ENCODE measurements around the gene IRF2BPL.

Gene IRF2BPL

DNA sequence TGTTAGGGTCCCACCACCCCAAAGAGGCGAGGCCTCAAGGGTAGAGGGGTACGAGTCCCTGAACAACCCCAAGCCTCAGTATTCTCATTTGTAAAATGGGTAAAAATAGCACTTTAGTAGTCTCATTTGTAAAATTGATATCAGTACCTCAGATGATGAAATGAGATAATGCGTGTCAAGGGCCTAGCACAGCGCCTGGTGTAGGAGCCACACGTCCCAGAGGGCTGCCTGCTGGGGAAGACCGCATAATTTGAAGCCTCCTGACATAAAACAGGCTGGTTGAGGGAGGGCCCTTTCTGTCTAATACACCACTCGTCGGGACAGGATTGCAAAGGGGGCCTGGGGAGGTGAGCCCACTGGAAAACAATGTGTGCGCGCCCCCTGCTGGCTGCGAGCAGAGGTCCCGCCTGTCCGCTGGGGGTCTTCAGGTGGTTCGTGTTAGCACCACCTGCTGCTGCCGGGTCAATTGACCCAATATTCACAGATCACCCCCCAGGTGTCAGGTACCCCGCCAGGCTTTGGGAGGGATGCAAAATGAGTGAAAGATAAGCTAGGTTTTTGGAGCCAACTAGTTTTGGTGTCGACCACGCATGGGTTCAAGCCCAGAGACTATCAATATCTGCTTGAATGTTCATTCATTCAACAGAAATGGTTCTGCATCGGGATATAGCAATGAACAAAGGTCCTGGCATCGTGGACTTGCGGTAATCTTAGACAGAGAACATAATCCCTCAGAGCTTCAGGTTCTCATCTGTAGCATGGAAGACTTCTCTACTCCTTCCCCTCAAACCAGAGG, 24.7 kb upstream of the IRF2BPL start:
- no peak for DNase-seq

DNA sequence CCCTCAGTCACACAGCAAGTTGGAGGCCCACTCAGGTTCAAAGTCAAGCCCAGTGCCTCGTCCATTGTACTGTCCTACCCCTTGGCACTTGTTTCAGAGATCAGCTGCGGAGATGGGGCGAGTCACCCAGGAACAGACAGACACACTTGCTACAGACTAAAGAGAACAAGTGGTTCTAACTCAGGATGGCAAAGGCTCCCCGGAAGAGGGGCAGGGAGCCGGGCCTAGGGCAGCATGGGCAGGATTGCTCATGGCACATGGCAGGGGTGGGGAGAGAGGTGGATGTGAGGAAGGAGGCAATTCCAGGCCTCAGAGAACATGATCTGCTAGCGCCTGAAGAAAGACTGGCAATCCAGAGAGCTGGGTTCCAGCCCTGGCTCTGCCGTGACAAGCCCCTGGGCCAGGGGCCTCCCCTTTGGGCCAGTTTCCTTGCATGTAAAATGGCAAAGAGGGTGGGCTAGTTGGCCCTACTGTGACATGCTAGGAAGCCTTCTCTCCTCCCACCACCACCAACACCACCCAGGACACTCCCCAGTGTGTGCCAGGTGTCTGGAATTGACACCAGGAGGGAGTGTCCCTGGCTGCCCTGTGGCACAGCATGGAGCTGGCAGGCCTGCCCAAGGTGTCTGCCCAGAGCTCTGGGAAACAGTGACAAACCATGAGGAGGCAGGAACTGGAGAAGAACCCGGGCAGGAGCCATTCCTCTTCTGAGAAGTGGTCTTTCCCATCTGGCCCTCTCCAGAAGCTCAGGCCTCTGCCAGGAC, 24.0 kb upstream of the IRF2BPL start:
- DNase-seq = no peak

DNA sequence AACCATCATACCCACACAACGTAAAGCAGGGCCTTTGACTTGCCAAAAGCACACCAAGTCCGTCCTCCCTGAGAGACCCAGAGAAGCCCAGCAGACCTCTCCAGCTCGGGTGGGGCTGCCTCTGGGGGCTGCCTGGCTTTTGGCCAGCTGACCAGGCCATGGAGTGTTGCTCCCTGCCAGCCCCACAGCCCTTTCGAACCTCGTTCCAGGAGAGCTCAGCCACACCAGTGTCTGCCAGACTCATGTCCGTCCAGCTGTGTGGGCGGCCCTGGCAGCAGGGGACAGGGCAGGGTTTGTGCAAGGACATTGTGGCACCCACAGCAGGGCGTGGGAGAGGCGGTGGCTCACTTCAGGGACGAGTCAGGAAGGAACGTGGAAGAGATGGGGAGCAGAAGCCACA, 22.6 kb upstream of the IRF2BPL start:
- no peak for DNase-seq

DNA sequence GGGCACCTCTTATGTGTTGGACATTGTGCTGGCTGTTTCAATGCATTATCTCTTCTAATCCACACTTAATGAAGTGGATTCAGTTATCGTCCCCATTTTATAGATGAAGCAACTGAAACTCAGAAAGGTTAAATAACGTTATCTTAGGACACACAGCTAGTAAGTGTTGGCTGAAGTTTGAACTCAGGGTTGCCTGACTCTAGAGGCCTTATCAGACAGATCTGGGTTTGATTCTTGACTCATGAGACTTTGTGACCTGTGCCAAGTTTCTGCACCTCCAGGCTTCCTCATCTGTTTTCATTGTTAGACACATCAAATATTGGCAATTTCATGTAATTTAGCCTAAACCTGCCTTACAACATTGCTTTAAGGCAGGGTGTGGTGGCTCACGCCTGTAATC, 18.2 kb upstream of the IRF2BPL start:
- no peak for DNase-seq

DNA sequence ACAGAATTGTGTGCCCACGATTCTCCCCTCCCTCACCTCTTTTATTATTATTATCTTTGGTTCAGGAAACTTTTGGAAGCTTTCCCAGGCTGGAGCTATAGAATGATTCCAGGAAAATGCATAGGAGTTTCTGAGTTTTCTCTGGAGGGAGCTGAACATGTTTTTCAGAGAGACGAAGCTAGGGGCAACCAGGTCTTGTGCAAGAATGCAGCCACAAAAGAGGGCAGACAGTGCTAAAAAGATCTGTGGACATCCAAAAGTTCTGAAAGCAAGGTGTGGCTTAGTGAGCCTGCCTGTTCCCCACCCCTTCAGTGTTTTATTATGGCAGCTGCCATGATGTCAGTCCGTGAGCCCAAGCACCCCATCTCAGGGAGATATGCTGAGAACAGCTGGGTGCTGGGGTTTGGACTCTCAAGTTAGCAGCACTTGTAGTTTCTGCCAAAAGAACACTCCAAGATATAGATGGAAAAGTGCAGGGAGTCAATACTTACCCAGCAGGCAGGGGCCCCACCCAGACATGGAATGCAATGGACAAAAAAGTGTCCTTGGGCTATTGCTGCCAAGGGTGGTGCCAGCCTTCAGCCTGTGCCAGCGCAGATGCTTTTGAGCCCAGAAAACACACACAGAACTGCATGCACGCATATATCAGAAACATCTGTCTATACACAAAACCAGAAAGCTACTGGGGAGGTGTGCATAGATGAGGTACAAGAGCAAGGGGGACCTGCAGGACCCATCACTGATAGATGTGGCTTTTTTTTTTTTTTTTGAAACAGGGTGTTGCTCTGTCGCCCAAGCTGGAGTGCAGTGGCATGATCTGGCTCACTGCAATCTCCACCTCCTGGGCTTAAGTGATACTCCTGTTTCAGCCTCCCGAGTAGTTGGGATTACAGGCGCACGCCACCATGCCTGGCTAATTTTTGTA, 17.0 kb upstream of the IRF2BPL start:
- DNase-seq = no peak

DNA sequence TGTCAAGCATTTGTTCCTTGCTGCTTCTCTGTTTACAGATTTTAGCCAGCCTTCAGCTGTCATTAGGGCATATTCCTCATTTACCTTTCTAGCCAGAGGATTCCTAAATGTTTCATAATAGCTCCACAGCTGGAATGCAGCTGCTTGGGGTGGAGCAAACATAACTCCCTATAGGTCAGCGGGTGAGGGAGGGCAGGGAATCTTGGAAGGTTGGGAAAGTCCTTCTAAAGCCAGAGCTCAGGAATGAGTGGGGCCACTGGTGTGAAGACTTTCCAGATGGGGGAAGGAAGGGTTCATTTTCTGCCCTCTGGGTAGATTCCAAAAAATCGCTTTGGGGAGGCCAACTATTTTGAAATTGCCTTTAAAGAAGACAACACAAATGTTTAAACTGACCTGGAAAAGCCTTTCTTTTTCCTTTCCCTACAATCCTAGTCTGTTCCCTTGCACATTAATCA, 16.3 kb upstream of the IRF2BPL start:
- no peak for DNase-seq

DNA sequence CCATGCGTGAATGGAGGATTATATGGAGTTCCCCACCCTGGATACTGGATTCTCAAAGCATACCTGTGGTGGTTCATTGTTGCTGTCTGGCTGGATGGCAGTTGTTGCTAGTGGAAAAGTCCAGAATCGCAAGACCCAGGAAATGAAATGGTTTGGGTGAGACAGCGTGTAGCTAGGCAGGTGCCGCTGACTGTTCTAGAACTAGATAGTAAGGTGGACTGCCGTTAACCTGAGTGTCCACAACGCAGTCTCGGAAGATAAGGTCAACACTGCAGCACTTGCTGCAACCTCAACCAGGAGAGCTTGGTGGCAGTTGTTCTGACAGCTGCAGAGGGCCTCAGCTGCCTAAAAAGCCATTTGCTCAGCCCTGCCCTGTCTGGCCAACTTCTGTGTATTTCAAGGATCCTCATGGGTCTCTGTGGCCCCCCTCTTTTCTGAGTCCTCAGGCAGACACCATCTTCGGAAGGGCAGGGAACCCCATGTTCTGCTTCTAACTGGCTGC, 15.5 kb upstream of the IRF2BPL start:
- DNase-seq = no peak

DNA sequence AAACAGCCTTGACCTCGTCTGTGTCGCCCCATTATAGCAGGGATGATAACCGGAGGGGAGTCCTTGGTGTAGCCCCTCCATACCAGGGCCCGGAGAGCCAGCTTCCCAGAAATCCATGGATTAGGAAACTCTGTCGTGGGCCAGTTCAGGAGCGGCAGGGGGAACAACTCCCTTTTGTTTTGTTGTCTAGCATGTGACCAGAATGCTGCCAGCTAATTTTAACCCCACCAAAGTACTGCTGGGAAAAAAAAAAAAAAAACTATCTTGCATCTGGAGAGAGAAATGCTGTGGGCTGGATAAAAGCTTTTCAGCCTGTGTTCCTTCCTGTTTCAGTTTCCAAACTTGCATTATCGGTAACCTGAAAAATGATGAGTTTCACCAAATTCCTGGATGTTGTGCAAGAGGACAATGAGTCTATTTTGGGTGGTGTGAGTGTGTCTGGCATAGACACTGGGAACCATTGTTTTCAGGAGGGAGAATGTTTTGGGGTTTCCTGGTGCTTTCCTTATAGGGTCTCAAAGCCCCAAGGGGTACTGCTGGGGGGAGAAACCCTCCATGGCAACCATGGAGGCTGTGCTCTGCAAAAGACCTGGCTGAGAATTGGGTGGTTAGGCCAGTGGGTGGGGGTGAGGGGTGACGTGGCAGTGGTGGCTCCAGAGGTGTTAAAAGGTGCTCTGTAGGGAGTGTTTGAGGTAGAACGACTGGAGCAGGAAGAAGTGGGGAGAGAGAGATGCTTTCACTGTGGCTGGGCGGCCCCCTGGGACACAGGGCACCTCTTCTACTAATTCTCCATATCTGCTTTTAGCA, 14.9 kb upstream of the IRF2BPL start:
- DNase-seq = peak; percentile 22

DNA sequence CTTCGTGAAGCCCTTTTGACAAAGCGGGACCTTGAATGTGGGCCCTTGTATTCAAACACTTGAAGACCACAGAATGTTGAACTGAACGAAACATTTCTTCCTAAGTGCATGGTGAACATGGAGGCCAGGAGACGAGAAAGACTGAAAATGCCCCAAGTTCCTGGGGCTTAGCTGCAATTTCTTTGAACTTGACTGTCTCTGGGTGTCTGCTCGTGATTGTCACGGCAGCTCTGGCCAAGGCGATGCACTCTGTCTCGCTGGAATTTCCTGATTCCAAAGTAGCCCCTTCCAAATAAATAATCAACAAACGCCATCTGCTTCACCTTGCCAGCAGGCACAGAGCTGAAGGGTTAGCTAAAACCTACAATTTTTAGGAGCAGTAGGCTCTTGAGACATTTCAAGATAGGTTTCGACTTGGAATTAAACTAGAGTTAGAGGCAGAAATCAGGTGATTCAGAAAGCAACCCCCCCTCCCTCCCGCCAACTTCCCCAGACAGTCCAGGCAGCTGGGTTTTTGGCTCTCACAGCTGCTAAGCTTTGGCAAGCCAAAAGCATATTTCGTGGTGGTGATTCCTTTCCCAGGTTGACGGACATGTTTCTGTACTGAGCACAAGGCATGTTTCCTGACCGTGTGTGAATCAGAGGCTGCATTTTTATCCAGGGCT, 13.5 kb upstream of the IRF2BPL start:
- DNase-seq = peak; percentile 69

DNA sequence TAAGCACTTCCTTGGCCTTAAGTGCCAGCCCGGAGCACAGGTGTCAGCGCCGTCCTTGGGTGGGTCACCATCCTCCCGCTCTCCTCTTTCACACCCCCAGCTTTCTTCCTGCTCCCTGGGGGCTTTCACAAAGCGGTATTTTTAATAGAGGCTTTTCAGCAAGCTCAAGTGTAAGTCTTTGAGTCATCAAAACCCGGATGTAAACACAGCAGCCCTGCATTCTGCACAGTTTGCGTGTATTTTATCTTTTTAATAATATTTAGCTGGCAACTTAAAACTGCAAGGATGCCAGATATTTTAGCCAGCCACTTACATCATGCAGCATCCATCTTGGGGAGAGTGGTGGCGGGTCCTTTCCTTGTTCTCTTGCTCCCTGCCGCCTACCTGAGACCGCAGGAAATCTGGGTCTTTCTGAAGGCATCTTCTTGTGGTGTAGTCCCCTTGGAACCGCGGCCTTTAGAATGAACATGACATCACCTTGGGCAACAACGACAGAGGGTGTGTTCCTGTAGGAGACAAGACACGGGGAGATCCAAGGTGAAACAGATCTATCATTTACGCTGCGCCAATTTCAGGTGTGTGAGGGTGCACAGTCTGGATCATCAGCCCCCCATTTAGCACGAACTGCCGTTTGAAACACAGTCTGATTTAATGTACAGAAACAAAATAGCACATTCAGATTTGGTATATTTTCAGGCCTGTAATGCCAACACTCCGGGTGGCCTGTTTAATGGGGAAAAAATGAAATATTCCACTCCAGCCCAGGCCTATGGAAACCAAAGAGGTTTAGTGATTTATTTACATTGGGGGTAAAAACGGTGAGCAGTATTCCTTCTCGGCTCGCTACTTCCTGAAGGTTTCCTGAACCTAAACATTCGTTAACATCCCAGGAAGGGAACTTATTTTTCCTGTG, 12.5 kb upstream of the IRF2BPL start:
- DNase-seq = peak; percentile 89

DNA sequence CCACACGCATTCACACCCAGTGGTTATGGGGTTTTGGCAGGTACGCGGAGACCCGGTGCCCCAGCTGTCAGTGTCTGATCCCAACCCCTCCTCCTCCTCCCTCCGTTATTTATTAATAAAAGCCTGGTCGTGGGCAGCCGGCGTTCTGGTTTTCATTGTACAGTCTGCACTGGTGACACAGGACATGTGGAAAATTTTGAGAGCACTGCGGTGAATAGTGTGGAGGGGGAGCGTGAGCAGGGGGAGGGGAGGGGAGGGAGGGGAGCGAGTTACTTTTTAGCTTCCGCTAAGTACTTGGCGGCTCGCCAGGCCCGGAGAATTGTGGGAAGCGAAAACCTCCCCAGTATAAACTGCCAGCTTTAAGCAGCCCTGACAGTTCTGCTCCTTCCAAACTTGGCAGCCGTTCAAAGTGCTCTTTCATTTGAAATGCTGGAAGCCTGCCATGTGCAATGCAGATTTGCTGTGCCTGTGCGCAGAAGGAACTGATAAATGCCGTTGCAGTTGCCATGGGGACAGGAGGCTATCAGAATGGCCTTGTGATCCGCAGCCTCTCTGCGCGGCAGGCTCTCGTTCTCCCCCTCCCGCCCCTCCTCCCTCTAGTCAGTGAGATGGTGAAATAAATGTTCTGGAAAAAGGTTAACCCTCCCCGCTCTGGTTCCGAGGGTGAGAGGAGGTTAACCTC, 11.7 kb upstream of the IRF2BPL start:
- DNase-seq = peak; percentile 100

DNA sequence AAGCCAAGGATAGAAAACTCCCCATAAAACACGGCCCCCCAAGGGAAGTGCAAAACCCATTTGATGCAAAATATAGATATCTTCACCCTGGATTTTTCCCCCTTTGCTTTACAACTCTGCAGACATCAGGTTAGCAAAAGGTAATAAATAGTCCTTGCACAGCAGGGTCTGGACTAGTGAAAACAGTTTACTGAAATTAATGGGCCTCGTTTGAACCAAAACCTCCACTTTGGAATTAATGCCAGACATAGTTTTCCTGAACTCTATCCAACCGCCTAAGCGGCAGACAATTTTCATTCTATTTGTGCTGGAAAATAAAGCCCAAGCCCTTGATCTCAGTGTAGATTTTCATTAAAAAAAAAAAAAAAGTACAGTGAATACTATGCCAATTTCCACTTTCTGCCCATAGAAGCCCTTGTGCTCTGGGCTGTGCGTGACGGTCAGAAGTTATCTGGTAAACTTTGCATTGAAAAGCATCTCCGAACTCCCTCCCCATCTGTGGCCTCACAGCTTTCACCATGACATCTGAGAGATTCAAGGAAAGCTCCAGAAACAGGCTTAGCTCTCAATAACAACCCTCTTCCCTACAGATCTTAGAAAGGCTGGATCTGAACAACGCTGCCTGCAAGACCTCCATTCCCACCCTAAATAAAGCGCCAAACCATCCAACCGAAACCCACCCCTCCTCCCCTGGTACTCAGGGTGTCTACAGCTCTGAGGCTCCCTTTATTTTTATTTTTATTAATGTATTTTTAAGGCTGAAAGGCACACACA, 11.0 kb upstream of the IRF2BPL start:
- no peak for DNase-seq

DNA sequence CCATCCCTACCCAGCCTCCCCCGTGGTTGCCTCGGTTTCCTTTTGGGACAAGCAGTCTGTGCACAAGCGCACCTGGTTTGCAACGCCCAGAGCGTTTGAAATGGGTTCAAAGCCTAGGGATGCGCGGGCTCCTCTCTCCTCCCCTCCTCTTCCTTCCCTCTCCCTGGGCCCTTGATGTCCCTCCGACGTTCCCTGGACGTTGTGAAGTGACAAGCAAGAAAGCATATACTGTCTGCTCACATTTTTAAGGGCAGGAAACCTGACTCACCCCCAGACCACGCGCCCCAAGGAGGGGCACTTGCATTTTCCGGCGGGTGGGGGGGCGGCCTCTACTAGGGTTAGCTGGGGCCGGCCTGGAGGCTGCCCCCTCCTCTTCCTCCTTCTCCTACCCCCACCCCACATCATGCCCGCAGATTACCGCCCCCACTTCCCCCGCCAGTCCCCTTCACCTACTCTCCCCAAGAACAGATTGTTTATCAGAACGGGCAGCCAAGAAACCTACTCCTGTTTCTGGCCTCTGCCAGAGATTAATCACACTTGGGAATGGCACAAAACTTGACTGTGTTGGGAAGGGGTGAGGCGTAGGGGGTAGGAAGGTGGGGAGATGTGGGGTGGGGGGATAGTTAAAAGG, 9.5 kb upstream of the IRF2BPL start:
- peak; percentile 25 for DNase-seq

DNA sequence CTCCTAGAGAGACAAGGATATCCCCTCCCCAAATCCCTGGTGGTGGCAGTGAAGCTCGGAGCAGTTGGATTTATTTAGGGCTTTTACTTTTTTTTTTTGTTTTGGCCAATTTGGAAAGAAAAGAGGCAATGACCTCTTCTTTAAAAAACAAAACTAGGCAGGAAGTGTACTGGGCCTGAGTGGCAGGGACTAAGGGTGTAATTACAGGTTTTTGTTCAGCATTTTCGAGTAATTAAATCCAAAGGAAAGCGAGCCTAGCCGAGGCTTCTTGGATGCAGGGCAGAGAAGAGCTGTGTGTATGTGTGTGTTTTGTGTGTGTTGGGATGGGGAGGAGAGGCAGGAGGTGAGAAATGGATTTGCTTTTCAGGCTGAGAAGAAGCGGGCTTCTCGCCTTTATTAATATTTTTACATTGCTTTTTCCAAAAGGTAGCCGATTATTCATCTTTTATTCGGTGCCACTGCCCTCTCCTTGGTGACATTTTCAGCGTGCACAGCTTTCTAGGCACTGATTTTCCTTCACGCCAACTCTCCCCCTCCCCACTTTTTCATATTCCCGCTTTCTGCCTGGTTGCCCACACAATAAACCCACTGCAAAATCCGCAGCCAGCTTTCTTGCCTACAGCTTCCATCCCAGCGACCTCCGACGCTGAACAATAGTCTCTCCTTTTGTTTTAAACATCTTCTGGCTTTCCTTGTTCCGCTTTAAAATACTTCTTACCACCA, 8.9 kb upstream of the IRF2BPL start:
- no peak for DNase-seq

DNA sequence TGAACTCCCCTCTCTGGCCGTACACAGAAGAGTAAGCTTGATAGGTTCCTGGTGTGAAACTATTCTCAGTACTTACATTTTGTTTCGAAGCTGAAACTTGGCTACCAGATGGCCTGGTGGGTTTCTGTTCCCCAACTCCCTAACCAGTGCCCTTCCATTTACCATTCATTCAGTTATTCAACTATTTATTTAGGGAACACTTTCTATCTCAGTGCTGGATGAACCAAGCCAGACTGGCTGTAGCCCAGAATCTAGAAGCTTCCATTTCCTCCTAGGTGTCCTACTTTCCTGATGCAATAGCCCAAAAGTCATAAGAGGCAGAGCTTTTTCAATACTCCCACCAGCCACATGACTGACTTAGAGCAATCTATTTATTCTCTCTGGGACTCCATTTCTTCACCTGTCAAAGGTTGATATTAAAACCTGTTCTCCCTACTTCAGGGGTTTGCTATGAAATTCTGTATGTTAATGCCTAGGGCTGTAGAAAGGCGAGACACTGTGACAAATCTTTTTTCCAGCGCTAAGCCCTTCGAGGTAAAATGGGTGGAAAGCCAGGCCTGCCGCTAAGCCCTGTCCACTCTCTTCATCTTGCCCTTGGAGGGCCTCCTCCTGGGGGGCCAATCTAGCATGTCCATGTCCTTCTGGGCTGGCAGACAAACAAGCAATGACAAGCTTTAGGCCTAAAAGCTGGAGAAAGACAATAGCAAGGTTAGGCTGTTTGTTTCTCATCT, 8.1 kb upstream of the IRF2BPL start:
- no peak for DNase-seq

DNA sequence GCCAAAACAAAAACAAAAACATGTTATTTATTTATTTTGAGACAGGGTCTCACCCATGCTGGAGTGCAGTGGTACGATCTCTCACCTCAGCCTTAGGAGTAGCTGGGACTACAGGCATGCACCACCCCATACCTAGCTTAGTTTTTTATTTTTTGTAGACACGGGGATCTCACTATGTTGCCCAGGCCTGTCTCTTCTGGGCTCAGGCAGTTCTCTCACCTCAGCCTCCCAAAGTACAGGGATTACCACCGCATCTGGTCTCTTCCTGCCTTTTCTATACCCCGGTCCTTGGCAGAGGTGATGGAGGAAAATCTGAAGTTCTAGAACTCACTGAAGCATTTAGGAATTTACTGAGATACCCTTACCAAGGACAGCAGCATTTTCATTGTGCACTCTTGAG, 6.8 kb upstream of the IRF2BPL start:
- DNase-seq = no peak
